K562 (cell line): ENCODE measurements around the gene NEURL1. TPM values are rescaled to one million over a fixed set of nuclear protein-coding genes. Genes with fewer than 3 reads are reported as not detected.
A peak's percentile ranks its signal among the peaks of the same experiment; 100 is the strongest.

ENCODE experiments used
- ATAC-seq: fragments of 200-7000 bp; cut with Tn5 transposase; 3 replicates; pipeline ENCODE4 v1.9.1; 2020; ENCODE audit warnings: moderate library complexity
- BruUV-seq: library from RNA; stranded (reverse); fragments of 400-500 nt; replicated peaks from 2 replicates; lab custom pipeline; 2021; lab: Mats Ljungman, UMichigan
- CTCF ChIA-PET: fragments of 300-600 bp; formaldehyde crosslinking; extraction: SDS; loops from one replicate; lab custom pipeline; 2021; ENCODE audit warnings: low intra/inter-chr PET ratio; lab: Yijun Ruan, JAX
- POLR2A ChIA-PET: fragments of 300-600, 350-650 bp; sonication (Branson Sonifier 250); formaldehyde crosslinking; extraction: SDS; loops from one replicate; lab custom pipeline; 2021; ENCODE audit warnings: antibody characterized with exemption, inconsistent platforms; lab: Yijun Ruan, JAX
- DNase-seq, 4 experiments: peaks; one replicate each; pipeline versions ENCODE4 v3.0.0 to v3.0.0-alpha.2; 2011 to 2018; ENCODE audit warnings: low spot score in 3 of 4, mixed read lengths in 3 of 4; ENCODE audit errors: extremely low read depth in 1 of 4
- FAIRE-seq: peaks from 2 replicates; lab custom pipeline; 2011; peaks lifted over from hg19 to GRCh38; lab: Jason Lieb, UNC
- H2AFZ ChIP-seq: 2 replicates; pipeline ENCODE4 v1.6.0; 2011; ENCODE audit warnings: low read depth, low read length, control low read depth, inconsistent platforms
- H3K27ac ChIP-seq: fragments of 200-600 bp; 3 replicates; pipeline ENCODE4 v1.8.0; 2011; ENCODE audit warnings: low read depth, mild to moderate bottlenecking, control low read depth, inconsistent platforms, low read length, moderate library complexity, mixed read lengths; ENCODE audit errors: extremely low read depth
- H3K27me3 ChIP-seq, 2 experiments: fragments of 300-600 bp in 1 of 2; 2 replicates in 1 of 2; 3 replicates in 1 of 2; pipeline versions ENCODE4 v1.6.0 to v1.8.0; 2011; ENCODE audit warnings: inconsistent platforms in 2 of 2, low read length in 2 of 2, mild to moderate bottlenecking in 1 of 2, mixed read lengths in 1 of 2, moderate library complexity in 1 of 2; ENCODE audit not compliant: control insufficient read depth in 2 of 2, insufficient read depth in 2 of 2
- H3K36me3 ChIP-seq: fragments of 300-600 bp; 3 replicates; pipeline ENCODE4 v1.8.0; 2011; ENCODE audit warnings: mild to moderate bottlenecking, low read length, inconsistent platforms; ENCODE audit not compliant: control insufficient read depth, insufficient read depth
- H3K4me1 ChIP-seq, 2 experiments: fragments of 200-600 bp in 1 of 2; replicated peaks in 1 of 2; 2 replicates in 1 of 2; 3 replicates in 1 of 2; pipeline versions ENCODE4 v1.5.1 to v1.8.0; 2011; ENCODE audit warnings: inconsistent platforms in 2 of 2, low read length in 2 of 2, mild to moderate bottlenecking in 1 of 2, mixed read lengths in 1 of 2, moderate library complexity in 1 of 2; ENCODE audit not compliant: control insufficient read depth in 2 of 2, insufficient read depth in 2 of 2
- H3K4me2 ChIP-seq: 2 replicates; pipeline ENCODE4 v1.6.1; 2011; ENCODE audit warnings: low read length, control low read depth, inconsistent platforms, mixed read lengths; ENCODE audit not compliant: insufficient read depth
- H3K4me3 ChIP-seq: fragments of 200-600 bp; sonication (generic), shearing (Covaris generic); 2 replicates; pipeline ENCODE4 v1.5.1; 2016; ENCODE audit warnings: control low read depth, inconsistent platforms
- H3K79me2 ChIP-seq: fragments of 200-600 bp; 3 replicates; pipeline ENCODE4 v1.8.0; 2011; ENCODE audit warnings: low read length, inconsistent platforms; ENCODE audit not compliant: control insufficient read depth, insufficient read depth
- H3K9ac ChIP-seq, 2 experiments: 2 replicates each; pipeline versions ENCODE4 v1.6.0 to v1.6.1; 2011; ENCODE audit warnings: low read depth in 2 of 2, low read length in 2 of 2, control low read depth in 1 of 2, inconsistent platforms in 1 of 2, mild to moderate bottlenecking in 1 of 2, mixed read lengths in 1 of 2; ENCODE audit not compliant: insufficient read depth in 1 of 2
- H3K9me1 ChIP-seq: one replicate; pipeline ENCODE4 v1.6.0; 2011; ENCODE audit warnings: inconsistent platforms, mild to moderate bottlenecking, low read length, moderate library complexity; ENCODE audit not compliant: control insufficient read depth, insufficient read depth
- H3K9me3 ChIP-seq: replicated peaks from 2 replicates; pipeline ENCODE4 v1.5.1; 2011; ENCODE audit warnings: low read depth, low read length, inconsistent platforms; ENCODE audit not compliant: control insufficient read depth, insufficient read depth
- H4K20me1 ChIP-seq: replicated peaks from 2 replicates; pipeline ENCODE4 v1.6.1; 2011; ENCODE audit warnings: low read length, inconsistent platforms, mixed read lengths; ENCODE audit not compliant: control insufficient read depth, insufficient read depth
- ATF1 ChIP-seq, 2 experiments: fragments of 450-650 bp in 1 of 2; IDR thresholded peaks; 2 replicates each; pipeline ENCODE4 v1.6.1; 2016; ENCODE audit warnings: missing compliant biosample characterization in 1 of 2, missing genetic modification characterization in 1 of 2
- BCL6 ChIP-seq: fragments of 250-450 bp; sonication (Bioruptor Pico); IDR thresholded peaks from 2 replicates; pipeline ENCODE4 v1.4.0; 2020
- CC2D1A ChIP-seq: fragments of 450-650 bp; IDR thresholded peaks from 2 replicates; pipeline ENCODE4 v1.6.1; 2017; ENCODE audit warnings: mild to moderate bottlenecking
- GATA2 ChIP-seq: sonication (generic); formaldehyde crosslinking; IDR thresholded peaks from 2 replicates; pipeline ENCODE4 v1.4.0; 2020; ENCODE audit warnings: mild to moderate bottlenecking, missing genetic modification reagents
- HNRNPL ChIP-seq: fragments of 200-400 bp; formaldehyde crosslinking; IDR thresholded peaks from 2 replicates; pipeline ENCODE4 v1.6.1; 2017; ENCODE audit warnings: low read depth, mild to moderate bottlenecking, low read length
- KDM5B ChIP-seq: fragments of 200-600 bp; sonication (generic); IDR thresholded peaks from 2 replicates; pipeline ENCODE4 v1.6.1; 2012; ENCODE audit warnings: low read depth, mild to moderate bottlenecking, moderate library complexity, low read length, control low read depth, inconsistent platforms; ENCODE audit not compliant: insufficient replicate concordance
- MCM7 ChIP-seq, 2 experiments: fragments of 450-650 bp; IDR thresholded peaks; 2 replicates each; pipeline ENCODE4 v1.6.1; 2016 to 2018
- MTF1 ChIP-seq: fragments of 250-450 bp; sonication (Bioruptor Pico); IDR thresholded peaks from 2 replicates; pipeline ENCODE4 v1.9.0; 2021; ENCODE audit warnings: moderate library complexity, mild to moderate bottlenecking, inconsistent platforms, borderline replicate concordance
- RBFOX2 ChIP-seq: fragments of 200-400 bp; formaldehyde crosslinking; IDR thresholded peaks from 2 replicates; pipeline ENCODE4 v1.6.1; 2017; ENCODE audit warnings: low read depth, mild to moderate bottlenecking, low read length, moderate library complexity
- SMAD3 ChIP-seq: fragments of 450-650 bp; formaldehyde crosslinking; conservative IDR thresholded peaks from 2 replicates; pipeline ENCODE4 v1.4.0; 2020; ENCODE audit warnings: mild to moderate bottlenecking
- TSC22D4 ChIP-seq: fragments of 450-650 bp; IDR thresholded peaks from 2 replicates; pipeline ENCODE4 v1.6.1; 2016; ENCODE audit warnings: missing genetic modification characterization, missing biosample characterization, control low read depth
- XRCC3 ChIP-seq: fragments of 450-650 bp; IDR thresholded peaks from 2 replicates; pipeline ENCODE4 v1.6.1; 2017; ENCODE audit warnings: mild to moderate bottlenecking, moderate library complexity
- ZC3H8 ChIP-seq: fragments of 450-650 bp; IDR thresholded peaks from 2 replicates; pipeline ENCODE4 v1.6.1; 2017
- ZNF436 ChIP-seq: fragments of 250-450, 450-650 bp; sonication (Bioruptor Pico); formaldehyde crosslinking; IDR thresholded peaks from 2 replicates; pipeline ENCODE4 v1.7.0; 2020; ENCODE audit warnings: mild to moderate bottlenecking
- ZNF766 ChIP-seq: fragments of 200-800 bp; sonication (Bioruptor generic); conservative IDR thresholded peaks from 2 replicates; pipeline ENCODE4 v1.6.1; 2016; ENCODE audit warnings: missing genetic modification characterization, missing compliant biosample characterization
- ZZZ3 ChIP-seq: fragments of 450-650 bp; IDR thresholded peaks from 2 replicates; pipeline ENCODE4 v1.6.1; 2016; ENCODE audit warnings: antibody characterized with exemption, mild to moderate bottlenecking, moderate library complexity
- WGBS: fragments of 100-300 bp; shearing (Covaris generic); methylation state at CpG from one replicate; pipeline ENCODE4 v1.1.6; 2016; ENCODE audit warnings: low coverage, mixed read lengths; ENCODE audit not compliant: insufficient coverage; ENCODE audit errors: missing lambda C conversion rate; 5-methylcytosine and 5-hydroxymethylcytosine counted together
- in situ Hi-C: fragments of 300-500 bp; cut with MboI; formaldehyde crosslinking; loops from 4 replicates; pipeline ENCODE4 v1.15.0; 2018; ENCODE audit warnings: inconsistent platforms, mixed read lengths
- intact Hi-C: fragments of 100-400 bp; cut with micrococcal nuclease; formaldehyde crosslinking; loops from 2 replicates; pipeline ENCODE4 v1.14.2; 2022
- polyA plus RNA-seq, 8 experiments: library from polyadenylated mRNA; depleted of rRNA in 4 of 8; stranded (reverse) in 5 of 8; unstranded in 3 of 8; fragments of >200 nt; fragmentation: Nextera tagmentation in 2 of 8; fragmentation: Illumina TruSeq in 1 of 8; extraction: Ambion mirVana in 2 of 8; extraction: Trizol in 1 of 8; gene quantifications; 2 replicates each; pipeline versions ENCODE4 v1.2.1 to v1.2.3, GENCODE V29; 2011 to 2014; ENCODE audit warnings: inconsistent platforms in 1 of 8, missing spikeins in 1 of 8
- total RNA-seq, 7 experiments: library from RNA; depleted of rRNA in 6 of 7; stranded (reverse); fragments of >200 nt in 6 of 7; fragmentation: Illumina TruSeq in 2 of 7; extraction: Trizol in 2 of 7; gene quantifications; 2 replicates each; pipeline versions ENCODE4 v1.2.1 to v1.2.3, GENCODE V29; 2011 to 2021; ENCODE audit warnings: low replicate concordance in 1 of 7
- TF ChIP-seq, protein P1 (sequence below): fragments of 450-650 bp; IDR thresholded peaks from 2 replicates; pipeline ENCODE4 v1.6.1; 2016; ENCODE audit warnings: missing biosample characterization, missing genetic modification characterization
- TF ChIP-seq, protein P2 (sequence below): IDR thresholded peaks from 2 replicates; pipeline ENCODE4 v1.6.1; 2011; ENCODE audit not compliant: insufficient read length; ENCODE audit errors: extremely low read depth

The NEURL1 gene
- total and polyA plus RNA-seq, 9 of the 15 experiments (the other 6 are each of a cell fraction or from before 2014, with no cell fraction given), result 0.01 to 0.45 (median 0.16) TPM; not detected in 5

DNA sequence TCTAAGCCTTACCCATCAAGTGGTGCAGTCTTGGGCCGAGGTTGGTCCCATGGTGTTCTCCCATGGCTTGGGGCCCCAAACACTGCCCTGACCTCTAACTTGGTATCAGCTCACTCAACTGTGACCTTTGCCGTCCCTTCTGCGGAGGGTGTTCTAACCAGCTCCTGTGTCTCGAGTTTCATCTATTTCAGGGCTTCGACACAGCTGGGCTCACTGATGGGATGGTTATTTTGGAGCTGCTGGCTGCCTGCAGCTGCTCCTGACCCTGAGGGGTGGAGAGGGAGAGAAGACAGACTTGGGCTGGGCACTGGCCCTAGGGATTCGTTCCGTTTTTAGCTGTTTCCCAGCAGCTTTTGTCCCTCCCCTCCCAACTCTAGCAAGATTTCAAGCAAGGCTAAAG is 86.9 kb downstream of the NEURL1 start:
- H3K4me3 ChIP-seq, result no peak overlapping the region
- 21% methylated on average over 5 of the region's 7 CpGs for WGBS
- ChIA-PET POLR2A (interaction anchor here (0.6 to 1.6 kb wide), 3 partner anchors 9 to 34 kb away, joined by 3 to 4 read pairs (median 3); no protein-coding TSS in a partner anchor), CTCF (no interaction called here)
- H3K9me1 ChIP-seq, result no peaks in the 10 kb centered on the region
- DNase-seq (peak in 1 of 4 experiments; percentile 25), FAIRE-seq (no peak), ATAC-seq (no peak)
- no peak overlapping the region for H2AFZ ChIP-seq
- H3K27me3 ChIP-seq, result no peaks in the 10 kb centered on the region
- no peaks in the 10 kb centered on the region for H3K79me2 ChIP-seq
- in situ Hi-C loops (loop anchor here (25.0 kb wide), 1 partner anchor 282 kb away; the partner anchor contains the start of gene SH3PXD2A), intact Hi-C loops (no loop called here)
- H3K27ac ChIP-seq, result no peak overlapping the region
- H3K36me3 ChIP-seq, result no peaks in the 10 kb centered on the region
- no peaks in the 10 kb centered on the region for H3K9me3 ChIP-seq
- H3K4me2 ChIP-seq, result no peak overlapping the region
- peaks cover 14 to 28% of the 10 kb centered on the region in 2 experiments for H3K4me1 ChIP-seq
- no peak for TF ChIP-seq ZNF436 (CRISPR knock-in tag)
- TF ChIP-seq KDM5B, result no peak
- no peak for TF ChIP-seq SMAD3 (CRISPR knock-in tag)
- no peak for TF ChIP-seq HNRNPL
- no peak for TF ChIP-seq ZNF766 (CRISPR knock-in tag)
- no peak for TF ChIP-seq MTF1 (CRISPR knock-in tag)
- TF ChIP-seq, protein P1, sequence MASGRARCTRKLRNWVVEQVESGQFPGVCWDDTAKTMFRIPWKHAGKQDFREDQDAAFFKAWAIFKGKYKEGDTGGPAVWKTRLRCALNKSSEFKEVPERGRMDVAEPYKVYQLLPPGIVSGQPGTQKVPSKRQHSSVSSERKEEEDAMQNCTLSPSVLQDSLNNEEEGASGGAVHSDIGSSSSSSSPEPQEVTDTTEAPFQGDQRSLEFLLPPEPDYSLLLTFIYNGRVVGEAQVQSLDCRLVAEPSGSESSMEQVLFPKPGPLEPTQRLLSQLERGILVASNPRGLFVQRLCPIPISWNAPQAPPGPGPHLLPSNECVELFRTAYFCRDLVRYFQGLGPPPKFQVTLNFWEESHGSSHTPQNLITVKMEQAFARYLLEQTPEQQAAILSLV (tag), result no peak
- TF ChIP-seq, protein P2, sequence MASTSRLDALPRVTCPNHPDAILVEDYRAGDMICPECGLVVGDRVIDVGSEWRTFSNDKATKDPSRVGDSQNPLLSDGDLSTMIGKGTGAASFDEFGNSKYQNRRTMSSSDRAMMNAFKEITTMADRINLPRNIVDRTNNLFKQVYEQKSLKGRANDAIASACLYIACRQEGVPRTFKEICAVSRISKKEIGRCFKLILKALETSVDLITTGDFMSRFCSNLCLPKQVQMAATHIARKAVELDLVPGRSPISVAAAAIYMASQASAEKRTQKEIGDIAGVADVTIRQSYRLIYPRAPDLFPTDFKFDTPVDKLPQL, result no peak
- no peak for TF ChIP-seq CC2D1A
- no peak for TF ChIP-seq ZC3H8
- no peak for TF ChIP-seq MCM7 (IDR thresholded peaks at IDR 0.05)
- TF ChIP-seq XRCC3, result no peak
- TF ChIP-seq ATF1 (CRISPR knock-in tag; IDR thresholded peaks at IDR 0.05), result no peak
- TF ChIP-seq ATF1 (tag; IDR thresholded peaks at IDR 0.05), result no peak
- TF ChIP-seq ZZZ3, result no peak
- no peak for TF ChIP-seq TSC22D4 (tag)
- no peak for TF ChIP-seq RBFOX2
- no peak for TF ChIP-seq GATA2 (CRISPR knock-in tag)
- no peak for TF ChIP-seq BCL6 (CRISPR knock-in tag)
- no TSS peak for BruUV-seq
- H4K20me1 ChIP-seq, result no peaks in the 10 kb centered on the region; the same call in 1 of the 2 replicates
- H3K9ac ChIP-seq, result peak overlapping the region in 1 of 2 experiments; percentile 9; a peak in 1 of 4 replicates
